Stomach (tissue), 4 donors: ENCODE results near the gene CYP2C9.

Experiments
- CTCF ChIP-seq, 7 experiments: fragments of 450-650 bp in 4 of 7; fragments of 200-600 bp in 3 of 7; sonication (generic) in 3 of 7; IDR thresholded peaks; one replicate each; pipeline ENCODE4 v1.5.1; 2016 to 2019; ENCODE audit warnings: antibody characterized with exemption in 7 of 7, control low read depth in 2 of 7, mild to moderate bottlenecking in 1 of 7
- EP300 ChIP-seq: sonication (generic); formaldehyde crosslinking; IDR thresholded peaks from one replicate; pipeline ENCODE4 v1.6.1; 2017; ENCODE audit warnings: antibody characterized with exemption
- POLR2A ChIP-seq, 4 donors: fragments of 450-650 bp; IDR thresholded peaks; one replicate each; pipeline ENCODE4 v1.6.1; 2016; ENCODE audit warnings: antibody characterized with exemption in 4 of 4, control low read depth in 2 of 4, mild to moderate bottlenecking in 1 of 4, moderate library complexity in 1 of 4
- POLR2AphosphoS5 ChIP-seq, 3 donors: sonication (generic); formaldehyde crosslinking; IDR thresholded peaks; one replicate each; pipeline ENCODE4 v1.6.1; 2016; ENCODE audit warnings: antibody characterized with exemption in 3 of 3

- TF ChIP-seq POLR2AphosphoS5 (IDR thresholded peaks at IDR 0.05) (no peak), POLR2A (IDR thresholded peaks at IDR 0.05) (no peak), CTCF (IDR thresholded peaks at IDR 0.05) (no peak), EP300 (no peak)
Measured at GRCh38 chr10:94992811-94993210, 54.4 kb downstream of the CYP2C9 start.
